Measurements from ENCODE around the gene CIAPIN1.

The CIAPIN1 gene

GRCh38 chr16:57382535-57383275 lies 64.5 kb downstream of the CIAPIN1 start:
- DNase-seq (ENCODE audit: low read depth): no peak

GRCh38 chr16:57381791-57382534 lies 65.2 kb downstream of the CIAPIN1 start:
- DNase-seq (ENCODE audit: low read depth): no peak

- peak; percentile 20 for DNase-seq (ENCODE audit: low read depth)
Observed at GRCh38 chr16:57380671-57381462, 66.3 kb downstream of the CIAPIN1 start.

GRCh38 chr16:57379579-57379978 lies 67.6 kb downstream of the CIAPIN1 start:
- DNase-seq (ENCODE audit: low read depth): no peak
